ENCODE measurements around the gene ADAMTS9. TPM values are rescaled to one million over a fixed set of nuclear protein-coding genes. Genes with fewer than 3 reads are reported as not detected.
A peak's percentile ranks its signal among the peaks of the same experiment; 100 is the strongest.

The ADAMTS9 gene
- total RNA-seq, 2 donors from 2014 or later = 104 to 420 TPM

DNA sequence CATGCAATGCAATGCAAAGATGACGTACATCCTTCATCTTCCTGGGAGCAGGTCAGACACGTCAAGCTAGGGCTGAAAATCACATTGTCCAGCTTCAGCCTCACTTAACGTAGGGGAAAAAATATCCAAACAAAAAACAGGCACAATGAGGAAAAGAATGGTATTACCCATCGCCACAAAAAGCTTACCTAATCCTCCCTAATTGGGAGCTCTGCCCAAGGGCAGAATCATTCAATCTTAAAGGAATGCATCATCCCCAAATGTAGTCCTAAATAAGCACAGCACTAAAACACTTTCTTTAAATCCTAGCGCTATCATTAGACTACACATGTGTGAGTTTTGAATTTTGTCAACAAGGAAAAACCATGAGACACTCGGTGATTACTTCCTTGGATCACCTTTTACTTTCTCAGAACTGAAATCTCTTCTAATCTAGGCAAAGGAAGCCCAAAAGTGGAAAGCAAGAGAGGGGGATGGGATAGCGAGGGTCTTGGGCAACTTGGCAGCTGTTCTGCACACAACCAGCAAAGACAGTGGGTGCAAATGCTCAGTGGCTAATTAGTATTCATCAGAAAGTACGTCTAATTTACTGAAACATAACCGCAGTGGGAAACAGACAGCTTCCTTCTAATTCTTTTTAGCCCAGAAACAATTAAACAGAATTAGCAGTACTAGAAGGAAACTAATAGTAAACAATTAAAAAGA, 87.4 kb downstream of the ADAMTS9 start:
- Histone ChIP-seq H3K4me1 (ENCODE audit: control insufficient read depth in 1 of 2, low read depth in 2 of 2) (peaks cover 9 to 12% of the 10 kb centered on the region in 2 donors), H3K4me3 (no peak overlapping the region), H3K27ac (no peak overlapping the region), H3K9me3 (no peaks in the 10 kb centered on the region), H3K36me3 (peaks cover 18% of the 10 kb centered on the region), H3K27me3 (replicated peaks; ENCODE audit: insufficient read depth) (no peaks in the 10 kb centered on the region)
- TF ChIP-seq, protein P1, sequence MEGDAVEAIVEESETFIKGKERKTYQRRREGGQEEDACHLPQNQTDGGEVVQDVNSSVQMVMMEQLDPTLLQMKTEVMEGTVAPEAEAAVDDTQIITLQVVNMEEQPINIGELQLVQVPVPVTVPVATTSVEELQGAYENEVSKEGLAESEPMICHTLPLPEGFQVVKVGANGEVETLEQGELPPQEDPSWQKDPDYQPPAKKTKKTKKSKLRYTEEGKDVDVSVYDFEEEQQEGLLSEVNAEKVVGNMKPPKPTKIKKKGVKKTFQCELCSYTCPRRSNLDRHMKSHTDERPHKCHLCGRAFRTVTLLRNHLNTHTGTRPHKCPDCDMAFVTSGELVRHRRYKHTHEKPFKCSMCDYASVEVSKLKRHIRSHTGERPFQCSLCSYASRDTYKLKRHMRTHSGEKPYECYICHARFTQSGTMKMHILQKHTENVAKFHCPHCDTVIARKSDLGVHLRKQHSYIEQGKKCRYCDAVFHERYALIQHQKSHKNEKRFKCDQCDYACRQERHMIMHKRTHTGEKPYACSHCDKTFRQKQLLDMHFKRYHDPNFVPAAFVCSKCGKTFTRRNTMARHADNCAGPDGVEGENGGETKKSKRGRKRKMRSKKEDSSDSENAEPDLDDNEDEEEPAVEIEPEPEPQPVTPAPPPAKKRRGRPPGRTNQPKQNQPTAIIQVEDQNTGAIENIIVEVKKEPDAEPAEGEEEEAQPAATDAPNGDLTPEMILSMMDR (IDR thresholded peaks at IDR 0.05) = no peak
- no peak for DNase-seq (ENCODE audit: low spot score)
- ATAC-seq (ENCODE audit: insufficient number of reproducible peaks, low FRiP score, low read depth) = no peak

GRCh38 chr3:64599651-64600050, 88.1 kb downstream of the ADAMTS9 start:
- Histone ChIP-seq H3K9me3 (no peaks in the 10 kb centered on the region), H3K27me3 (replicated peaks; ENCODE audit: insufficient read depth) (no peaks in the 10 kb centered on the region), H3K27ac (no peak overlapping the region), H3K36me3 (peaks cover 18% of the 10 kb centered on the region), H3K4me3 (no peak overlapping the region), H3K4me1 (ENCODE audit: control insufficient read depth in 1 of 2, low read depth in 2 of 2) (peaks cover 10 to 19% of the 10 kb centered on the region in 2 donors)
- ATAC-seq (ENCODE audit: insufficient number of reproducible peaks, low FRiP score, low read depth) (no peak), DNase-seq (ENCODE audit: low spot score) (no peak)
- TF ChIP-seq, protein P1 (IDR thresholded peaks at IDR 0.05) = no peak

DNA sequence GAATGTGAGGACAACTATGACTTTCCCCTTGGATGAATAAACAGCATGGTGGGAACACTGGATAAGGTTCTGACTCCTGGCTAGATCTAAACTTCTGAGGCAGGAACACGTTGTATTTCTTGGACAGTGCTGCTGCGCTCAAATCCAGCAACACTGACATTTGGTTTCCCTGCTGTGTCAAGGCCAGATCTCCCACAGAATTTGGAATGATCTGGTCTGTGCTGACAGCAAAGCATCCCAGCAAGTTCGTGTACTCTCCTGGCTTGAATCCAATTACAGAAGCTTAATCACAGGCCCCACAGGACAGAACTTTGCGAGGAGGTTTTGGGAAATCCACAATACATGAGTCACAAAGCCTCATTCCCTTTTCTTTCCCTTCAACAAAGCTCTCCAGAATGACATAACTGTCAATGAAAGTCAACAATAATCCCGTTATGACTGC, 92.5 kb downstream of the ADAMTS9 start:
- no peaks in the 10 kb centered on the region for H3K9me3 ChIP-seq
- no peaks in the 10 kb centered on the region for H3K36me3 ChIP-seq
- DNase-seq (ENCODE audit: low spot score) = no peak
- H3K4me3 ChIP-seq = no peak overlapping the region
- no peaks in the 10 kb centered on the region for H3K27me3 ChIP-seq (replicated peaks; ENCODE audit: insufficient read depth)
- TF ChIP-seq, protein P1 (IDR thresholded peaks at IDR 0.05) = no peak
- peak; percentile 86 for ATAC-seq (ENCODE audit: insufficient number of reproducible peaks, low FRiP score, low read depth)
- H3K4me1 ChIP-seq (ENCODE audit: control insufficient read depth in 1 of 2, low read depth in 2 of 2) = peaks cover 14 to 28% of the 10 kb centered on the region in 2 donors
- H3K27ac ChIP-seq = peak overlapping the region in 1 of 2 donors; percentile 18

DNA sequence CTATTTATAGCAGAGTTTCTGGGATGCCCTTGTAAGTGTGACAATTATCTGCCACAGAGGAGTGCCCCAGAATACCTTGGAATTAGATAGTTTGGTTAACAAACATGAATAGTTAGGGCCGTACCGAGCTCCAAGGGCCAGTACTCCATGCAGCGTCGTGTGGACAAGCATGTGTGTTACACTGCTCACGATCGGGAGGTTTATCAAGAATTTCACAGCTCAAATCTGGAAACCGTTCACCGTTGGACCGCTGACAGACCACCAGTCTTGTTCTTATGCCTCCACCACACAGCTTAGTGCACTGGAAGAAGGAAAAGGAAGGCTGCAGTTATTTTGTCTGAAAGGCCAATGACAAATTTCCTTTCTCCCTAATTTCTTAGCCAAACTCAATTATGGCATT, 93.7 kb downstream of the ADAMTS9 start:
- no peak for ATAC-seq (ENCODE audit: insufficient number of reproducible peaks, low FRiP score, low read depth)
- no peak overlapping the region for H3K27ac ChIP-seq
- no peak for DNase-seq (ENCODE audit: low spot score)

GRCh38 chr3:64593350-64593749, 94.5 kb downstream of the ADAMTS9 start:
- H3K4me1 ChIP-seq (ENCODE audit: control insufficient read depth in 1 of 2, low read depth in 2 of 2) = peaks cover 14 to 31% of the 10 kb centered on the region in 2 donors

More for the DNA sequence above, 93.7 kb downstream of the ADAMTS9 start:
- H3K4me1 ChIP-seq (ENCODE audit: control insufficient read depth in 1 of 2, low read depth in 2 of 2) = peaks cover 14 to 28% of the 10 kb centered on the region in 2 donors
- no peaks in the 10 kb centered on the region for H3K36me3 ChIP-seq
- TF ChIP-seq, protein P1 (IDR thresholded peaks at IDR 0.05) = no peak
- no peaks in the 10 kb centered on the region for H3K9me3 ChIP-seq
- H3K4me3 ChIP-seq = no peak overlapping the region
- H3K27me3 ChIP-seq (replicated peaks; ENCODE audit: insufficient read depth) = no peaks in the 10 kb centered on the region

More at GRCh38 chr3:64593350-64593749, 94.5 kb downstream of the ADAMTS9 start:
- no peaks in the 10 kb centered on the region for H3K27me3 ChIP-seq (replicated peaks; ENCODE audit: insufficient read depth)
- no peak for DNase-seq (ENCODE audit: low spot score)
- no peak for ATAC-seq (ENCODE audit: insufficient number of reproducible peaks, low FRiP score, low read depth)
- H3K4me3 ChIP-seq = no peak overlapping the region
- H3K27ac ChIP-seq = no peak overlapping the region
- no peaks in the 10 kb centered on the region for H3K9me3 ChIP-seq
- TF ChIP-seq, protein P1 (IDR thresholded peaks at IDR 0.05) = no peak
- no peaks in the 10 kb centered on the region for H3K36me3 ChIP-seq

Measured in thoracic aorta (tissue), 2 donors.